ENCODE data around the gene ABAT. TPM values are rescaled to one million over a fixed set of nuclear protein-coding genes. Genes with fewer than 3 reads are reported as not detected.

The ABAT gene
- total and polyA plus RNA-seq, 4 donors = 4.4 to 14.0 (median 7.1) TPM

DNA sequence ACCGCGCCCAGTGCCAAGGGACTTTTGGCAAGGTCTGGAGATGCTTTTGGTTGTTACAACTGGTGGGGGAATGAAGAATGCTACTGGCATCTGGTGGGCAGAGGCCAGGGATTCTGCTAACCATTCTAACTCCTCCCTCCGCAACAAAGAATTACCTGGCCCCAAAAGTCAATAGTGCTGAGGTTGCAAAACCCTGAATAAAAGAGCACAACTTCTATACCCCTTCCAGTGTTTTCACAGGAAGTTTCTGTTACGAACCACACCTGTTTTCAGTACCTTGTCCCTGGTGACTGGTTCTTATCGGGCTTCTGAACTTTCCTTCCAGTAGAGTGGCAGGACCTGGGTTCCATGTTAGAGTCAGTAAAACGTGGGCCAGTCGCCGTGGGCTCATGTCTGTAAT, 17.3 kb downstream of the ABAT start:
- no peak for DNase-seq
- no peak overlapping the region for H3K9ac ChIP-seq (ENCODE audit: insufficient read depth in 1 of 2, low read length in 2 of 2)
- peaks cover 0 to 4% (median 1%) of the 10 kb centered on the region in 4 donors for H3K36me3 ChIP-seq (ENCODE audit: control insufficient read depth in 4 of 4, insufficient read depth in 4 of 4, low read length in 4 of 4)
- H3K4me1 ChIP-seq (ENCODE audit: control insufficient read depth in 5 of 5, insufficient read depth in 5 of 5, low read length in 5 of 5) = no peaks in the 10 kb centered on the region
- H3K4me3 ChIP-seq = no peak overlapping the region
- no peak for ATAC-seq (ENCODE audit: insufficient read depth, low FRiP score)
- TF ChIP-seq, protein P1, sequence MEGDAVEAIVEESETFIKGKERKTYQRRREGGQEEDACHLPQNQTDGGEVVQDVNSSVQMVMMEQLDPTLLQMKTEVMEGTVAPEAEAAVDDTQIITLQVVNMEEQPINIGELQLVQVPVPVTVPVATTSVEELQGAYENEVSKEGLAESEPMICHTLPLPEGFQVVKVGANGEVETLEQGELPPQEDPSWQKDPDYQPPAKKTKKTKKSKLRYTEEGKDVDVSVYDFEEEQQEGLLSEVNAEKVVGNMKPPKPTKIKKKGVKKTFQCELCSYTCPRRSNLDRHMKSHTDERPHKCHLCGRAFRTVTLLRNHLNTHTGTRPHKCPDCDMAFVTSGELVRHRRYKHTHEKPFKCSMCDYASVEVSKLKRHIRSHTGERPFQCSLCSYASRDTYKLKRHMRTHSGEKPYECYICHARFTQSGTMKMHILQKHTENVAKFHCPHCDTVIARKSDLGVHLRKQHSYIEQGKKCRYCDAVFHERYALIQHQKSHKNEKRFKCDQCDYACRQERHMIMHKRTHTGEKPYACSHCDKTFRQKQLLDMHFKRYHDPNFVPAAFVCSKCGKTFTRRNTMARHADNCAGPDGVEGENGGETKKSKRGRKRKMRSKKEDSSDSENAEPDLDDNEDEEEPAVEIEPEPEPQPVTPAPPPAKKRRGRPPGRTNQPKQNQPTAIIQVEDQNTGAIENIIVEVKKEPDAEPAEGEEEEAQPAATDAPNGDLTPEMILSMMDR (IDR thresholded peaks at IDR 0.05; ENCODE audit: control extremely low read depth, extremely low read depth) = no peak
- H3K27me3 ChIP-seq (ENCODE audit: control insufficient read depth in 3 of 3, insufficient read depth in 3 of 3, low read length in 2 of 3) = no peaks in the 10 kb centered on the region
- WGBS, 2 donors = 90 to 92% methylated on average over 8 of the region's 8 CpGs
- H3K9me3 ChIP-seq (ENCODE audit: control insufficient read depth in 4 of 4, insufficient read depth in 3 of 4, low read length in 3 of 4) = peaks cover 0 to 10% (median 4%) of the 10 kb centered on the region in 4 donors
- H3K27ac ChIP-seq (ENCODE audit: low read depth in 1 of 2, low read length in 1 of 2) = no peak overlapping the region

DNA sequence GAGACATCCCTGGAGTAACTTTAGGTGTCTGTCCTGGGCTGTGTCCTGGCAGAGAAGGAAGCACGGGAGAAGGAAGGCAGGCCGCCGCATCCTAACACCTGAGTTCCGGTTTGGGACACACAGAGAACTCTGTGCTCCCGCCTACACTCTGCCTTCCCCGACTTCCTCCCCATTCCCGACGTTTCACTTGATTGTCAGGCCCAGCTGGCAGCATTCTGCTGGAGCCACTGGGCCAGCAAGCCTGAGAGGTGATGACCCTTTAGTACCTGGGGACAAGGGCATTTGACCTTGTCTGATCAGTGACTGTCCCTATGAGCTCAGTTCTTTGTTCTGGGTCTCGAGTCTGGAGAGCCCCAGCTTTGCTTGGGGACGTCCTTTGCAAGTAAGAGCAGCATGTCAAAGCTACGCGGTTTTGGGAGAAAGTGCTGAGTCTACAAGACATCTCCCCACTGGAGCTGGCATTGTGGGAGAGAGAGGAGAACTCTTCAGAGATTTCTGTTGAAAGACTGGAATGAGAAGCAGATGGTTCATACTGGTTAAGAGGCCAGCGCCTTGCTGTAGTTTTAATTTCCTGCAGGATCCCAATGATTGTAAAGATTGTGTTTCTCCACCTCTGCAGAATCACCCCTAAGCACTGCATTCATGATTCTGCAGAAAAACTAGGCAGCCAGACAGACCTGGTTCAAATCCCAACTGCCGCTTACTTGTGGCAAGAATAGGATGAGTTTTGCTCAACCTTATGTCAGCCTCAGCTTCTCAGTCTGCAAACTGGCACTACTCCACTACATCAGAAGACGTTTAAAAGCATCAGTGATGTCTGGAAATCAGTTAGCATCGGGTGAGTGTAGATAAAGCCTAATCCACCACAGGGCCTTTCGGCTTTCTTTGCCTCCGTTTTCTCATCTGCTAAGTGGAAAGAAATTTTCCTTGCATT, 20.6 kb downstream of the ABAT start:
- Histone ChIP-seq H3K9ac (ENCODE audit: insufficient read depth in 1 of 2, low read length in 2 of 2) (no peak overlapping the region), H3K27ac (ENCODE audit: low read depth in 1 of 2, low read length in 1 of 2) (no peak overlapping the region), H3K36me3 (ENCODE audit: control insufficient read depth in 4 of 4, insufficient read depth in 4 of 4, low read length in 4 of 4) (peaks cover 0 to 1% (median 0%) of the 10 kb centered on the region in 4 donors), H3K27me3 (ENCODE audit: control insufficient read depth in 3 of 3, insufficient read depth in 3 of 3, low read length in 2 of 3) (no peaks in the 10 kb centered on the region), H3K4me3 (no peak overlapping the region), H3K9me3 (ENCODE audit: control insufficient read depth in 4 of 4, insufficient read depth in 3 of 4, low read length in 3 of 4) (peaks cover 0 to 1% (median under 1%) of the 10 kb centered on the region in 4 donors), H3K4me1 (ENCODE audit: control insufficient read depth in 5 of 5, insufficient read depth in 5 of 5, low read length in 5 of 5) (no peaks in the 10 kb centered on the region)
- TF ChIP-seq, protein P1 (IDR thresholded peaks at IDR 0.05; ENCODE audit: control extremely low read depth, extremely low read depth) = no peak
- no peak for DNase-seq
- no peak for ATAC-seq (ENCODE audit: insufficient read depth, low FRiP score)
- WGBS, 2 donors = 84 to 89% methylated on average over 18 of the region's 18 CpGs

DNA sequence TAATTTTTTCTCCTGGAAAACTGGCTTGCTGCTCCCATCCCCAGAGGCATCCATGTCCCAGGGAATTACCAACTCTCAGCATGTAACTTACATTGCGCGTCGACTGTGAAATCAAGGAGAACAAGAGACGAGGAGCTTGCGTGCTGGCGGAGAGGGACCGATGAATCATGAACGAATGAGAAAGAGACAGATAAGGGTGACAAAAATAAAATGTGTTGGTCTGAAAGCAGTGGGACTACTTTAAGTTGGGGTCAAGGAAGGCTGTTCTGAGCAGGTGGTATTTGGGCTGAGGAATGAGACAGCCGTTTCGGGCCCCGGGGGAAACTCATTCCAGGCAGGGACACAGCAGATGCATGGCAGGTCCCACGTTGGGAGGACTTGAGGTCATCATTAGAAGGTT, 22.5 kb downstream of the ABAT start:
- no peak for ATAC-seq (ENCODE audit: insufficient read depth, low FRiP score)
- H3K27me3 ChIP-seq (ENCODE audit: control insufficient read depth in 3 of 3, insufficient read depth in 3 of 3, low read length in 2 of 3) = no peaks in the 10 kb centered on the region
- H3K36me3 ChIP-seq (ENCODE audit: control insufficient read depth in 4 of 4, insufficient read depth in 4 of 4, low read length in 4 of 4) = peaks cover 0 to 1% (median 0%) of the 10 kb centered on the region in 4 donors
- 87 to 91% methylated on average over 12 of the region's 12 CpGs for WGBS, 2 donors
- H3K4me3 ChIP-seq = no peak overlapping the region
- TF ChIP-seq, protein P1 (IDR thresholded peaks at IDR 0.05; ENCODE audit: control extremely low read depth, extremely low read depth) = no peak
- DNase-seq = no peak
- no peak overlapping the region for H3K9ac ChIP-seq (ENCODE audit: insufficient read depth in 1 of 2, low read length in 2 of 2)
- H3K4me1 ChIP-seq (ENCODE audit: control insufficient read depth in 5 of 5, insufficient read depth in 5 of 5, low read length in 5 of 5) = no peaks in the 10 kb centered on the region
- H3K27ac ChIP-seq (ENCODE audit: low read depth in 1 of 2, low read length in 1 of 2) = no peak overlapping the region
- H3K9me3 ChIP-seq (ENCODE audit: control insufficient read depth in 4 of 4, insufficient read depth in 3 of 4, low read length in 3 of 4) = no peaks in the 10 kb centered on the region
